H1 (cell line): Measurements from ENCODE around the gene UMOD. TPM values are rescaled to one million over a fixed set of nuclear protein-coding genes. Genes with fewer than 3 reads are reported as not detected.

ENCODE experiments used
- CTCF ChIA-PET: fragments of 300-600 bp; sonication (Branson Sonifier 250); formaldehyde crosslinking; loops from one replicate; lab custom pipeline; 2021; ENCODE audit not compliant: partially characterized antibody; lab: Charles Lee
- POLR2A ChIA-PET: fragments of 300-600 bp; sonication (Branson Sonifier 250); formaldehyde crosslinking; loops from one replicate; lab custom pipeline; 2021; ENCODE audit warnings: inconsistent platforms; ENCODE audit not compliant: partially characterized antibody; lab: Charles Lee
- DNase-seq, 2 experiments: peaks; one replicate each; pipeline versions ENCODE4 v3.0.0 to v3.0.0-alpha.2; 2010 to 2022; ENCODE audit warnings: low spot score in 2 of 2, low read depth in 1 of 2, mixed read lengths in 1 of 2
- FAIRE-seq: peaks from 2 replicates; lab custom pipeline; 2011; peaks lifted over from hg19 to GRCh38; lab: Jason Lieb, UNC
- H2AFZ ChIP-seq: 2 replicates; pipeline ENCODE4 v1.8.1; 2012; ENCODE audit warnings: low read length, inconsistent platforms
- H2AK5ac ChIP-seq: 2 replicates; pipeline ENCODE4 v1.6.1; 2013; ENCODE audit warnings: low read depth, low read length
- H2BK120ac ChIP-seq: replicated peaks from 2 replicates; pipeline ENCODE3; 2013; ENCODE audit warnings: low read depth, low read length, inconsistent platforms
- H2BK12ac ChIP-seq: 2 replicates; pipeline ENCODE4 v1.6.1; 2013; ENCODE audit warnings: low read depth, low read length
- H2BK15ac ChIP-seq: 2 replicates; pipeline ENCODE4 v1.6.1; 2013; ENCODE audit warnings: low read length
- H2BK20ac ChIP-seq: 2 replicates; pipeline ENCODE4 v1.6.1; 2013; ENCODE audit warnings: low read length
- H2BK5ac ChIP-seq: 2 replicates; pipeline ENCODE4 v1.6.1; 2013; ENCODE audit warnings: low read depth, low read length
- H3K14ac ChIP-seq: 2 replicates; pipeline ENCODE4 v1.6.1; 2013; ENCODE audit warnings: inconsistent platforms; ENCODE audit not compliant: insufficient read length
- H3K18ac ChIP-seq: 2 replicates; pipeline ENCODE4 v1.6.1; 2013; ENCODE audit warnings: low read length; ENCODE audit errors: extremely low read depth
- H3K23ac ChIP-seq: 2 replicates; pipeline ENCODE4 v1.6.1; 2013; ENCODE audit warnings: inconsistent platforms; ENCODE audit not compliant: insufficient read length
- H3K23me2 ChIP-seq: 2 replicates; pipeline ENCODE4 v1.6.1; 2013; ENCODE audit warnings: low read depth, low read length
- H3K27ac ChIP-seq: 2 replicates; pipeline ENCODE4 v1.6.1; 2011; ENCODE audit warnings: low read depth, low read length, inconsistent platforms
- H3K27me3 ChIP-seq, 4 experiments: replicated peaks in 1 of 4; 1 replicate in 1 of 4; 2 replicates in 3 of 4; pipeline versions ENCODE4 v1.6.1 to v1.8.1; 2011 to 2013; ENCODE audit warnings: low read length in 3 of 4, mild to moderate bottlenecking in 3 of 4, inconsistent platforms in 2 of 4, mixed read lengths in 2 of 4, moderate library complexity in 1 of 4; ENCODE audit not compliant: control insufficient read depth in 3 of 4, insufficient read depth in 3 of 4; ENCODE audit errors: extremely low read depth in 1 of 4
- H3K36me3 ChIP-seq, 4 experiments: 2 replicates each; pipeline versions ENCODE4 v1.6.1 to v1.8.1; 2011 to 2013; ENCODE audit warnings: mild to moderate bottlenecking in 4 of 4, low read length in 3 of 4, moderate library complexity in 2 of 4, control low read depth in 1 of 4, inconsistent platforms in 1 of 4; ENCODE audit not compliant: insufficient read depth in 4 of 4, control insufficient read depth in 2 of 4
- H3K4ac ChIP-seq: replicated peaks from 2 replicates; pipeline ENCODE3; 2013; ENCODE audit warnings: low read length, low read depth, mixed read lengths, inconsistent platforms; ENCODE audit not compliant: insufficient read length
- H3K4me1 ChIP-seq, 4 experiments: replicated peaks in 1 of 4; 1 replicate in 1 of 4; 2 replicates in 3 of 4; pipeline versions ENCODE4 v1.6.1 to v1.8.1; 2011 to 2013; ENCODE audit warnings: low read length in 3 of 4, inconsistent platforms in 2 of 4, mixed read lengths in 1 of 4; ENCODE audit not compliant: insufficient read depth in 4 of 4, control insufficient read depth in 3 of 4
- H3K4me2 ChIP-seq, 2 experiments: 2 replicates each; pipeline versions ENCODE4 v1.6.1 to v1.8.1; 2011 to 2013; ENCODE audit warnings: low read depth in 2 of 2, low read length in 2 of 2, control low read depth in 1 of 2, inconsistent platforms in 1 of 2, mild to moderate bottlenecking in 1 of 2; ENCODE audit not compliant: insufficient read depth in 1 of 2
- H3K4me3 ChIP-seq, 4 experiments: fragments of 200-600, 300-600 bp in 1 of 4; sonication (generic), shearing (Covaris generic), sonication (Bioruptor Twin) in 1 of 4; 2 replicates each; pipeline versions ENCODE4 v1.5.1 to v1.8.1; 2011 to 2016; ENCODE audit warnings: low read length in 4 of 4, low read depth in 3 of 4, control low read depth in 2 of 4, inconsistent platforms in 2 of 4, mild to moderate bottlenecking in 2 of 4, mixed read lengths in 1 of 4, moderate library complexity in 1 of 4; ENCODE audit not compliant: insufficient read depth in 2 of 4; ENCODE audit errors: extremely low read depth in 1 of 4
- H3K56ac ChIP-seq: replicated peaks from 2 replicates; pipeline ENCODE3; 2013; ENCODE audit warnings: low read depth, mild to moderate bottlenecking, mixed read lengths, low read length, inconsistent platforms; ENCODE audit not compliant: insufficient read length
- H3K79me1 ChIP-seq: 2 replicates; pipeline ENCODE4 v1.6.1; 2013; ENCODE audit warnings: low read depth, low read length, control low read depth
- H3K79me2 ChIP-seq, 2 experiments: 2 replicates each; pipeline versions ENCODE4 v1.6.1 to v1.8.1; 2012 to 2013; ENCODE audit warnings: low read length in 2 of 2, mild to moderate bottlenecking in 2 of 2, inconsistent platforms in 1 of 2; ENCODE audit not compliant: insufficient read depth in 2 of 2, control insufficient read depth in 1 of 2
- H3K9ac ChIP-seq, 4 experiments: replicated peaks in 1 of 4; 1 replicate in 1 of 4; 2 replicates in 3 of 4; pipeline versions ENCODE4 v1.6.1 to v1.8.1; 2011 to 2013; ENCODE audit warnings: low read depth in 3 of 4, low read length in 3 of 4, control low read depth in 2 of 4, mild to moderate bottlenecking in 2 of 4, moderate library complexity in 2 of 4, inconsistent platforms in 1 of 4; ENCODE audit errors: extremely low read depth in 1 of 4
- H3K9me3 ChIP-seq, 2 experiments: 2 replicates each; pipeline versions ENCODE4 v1.6.1 to v1.8.1; 2012 to 2013; ENCODE audit warnings: mild to moderate bottlenecking in 2 of 2, moderate library complexity in 2 of 2, control low read depth in 1 of 2, inconsistent platforms in 1 of 2, low read depth in 1 of 2, low read length in 1 of 2, mixed read lengths in 1 of 2; ENCODE audit not compliant: insufficient read depth in 2 of 2
- H4K20me1 ChIP-seq, 2 experiments: replicated peaks in 1 of 2; 2 replicates each; pipeline versions ENCODE3 to v1.8.1; 2011 to 2013; ENCODE audit warnings: inconsistent platforms in 2 of 2, low read length in 2 of 2, mild to moderate bottlenecking in 1 of 2; ENCODE audit not compliant: insufficient read depth in 2 of 2, control insufficient read depth in 1 of 2
- H4K5ac ChIP-seq: 2 replicates; pipeline ENCODE4 v1.6.1; 2013; ENCODE audit warnings: low read length, low read depth, mixed read lengths, inconsistent platforms; ENCODE audit not compliant: insufficient read length
- H4K8ac ChIP-seq: 2 replicates; pipeline ENCODE4 v1.8.0; 2013; ENCODE audit warnings: mild to moderate bottlenecking, moderate library complexity, low read length, inconsistent platforms; ENCODE audit not compliant: insufficient read depth; ENCODE audit errors: extremely low read depth
- H4K91ac ChIP-seq: replicated peaks from 2 replicates; pipeline ENCODE3; 2013; ENCODE audit warnings: low read length, mixed read lengths, inconsistent platforms; ENCODE audit not compliant: insufficient read length
- ASH2L ChIP-seq: fragments of 200-600, 300-600 bp; sonication (generic); IDR thresholded peaks from one replicate; pipeline ENCODE4 v1.7.1; 2017; ENCODE audit warnings: low read length
- BACH1 ChIP-seq: IDR thresholded peaks from 2 replicates; pipeline ENCODE4 v1.6.1; 2012; ENCODE audit warnings: low read length, improper control_type of control experiment
- CBX5 ChIP-seq: fragments of 300-800, 300-1000 bp; sonication (generic); IDR thresholded peaks from 2 replicates; pipeline ENCODE4 v1.7.1; 2016; ENCODE audit warnings: antibody characterized with exemption, low read length, low read depth
- FOSL1 ChIP-seq: IDR thresholded peaks from 2 replicates; pipeline ENCODE4 v1.6.1; 2011; ENCODE audit warnings: mild to moderate bottlenecking, low read depth, low read length, moderate library complexity; ENCODE audit not compliant: insufficient read depth
- NANOG ChIP-seq: IDR thresholded peaks from 2 replicates; pipeline ENCODE4 v1.6.1; 2011; ENCODE audit warnings: low read length, low read depth, mild to moderate bottlenecking, inconsistent platforms; ENCODE audit not compliant: insufficient read depth, poor library complexity, severe bottlenecking
- RNF2 ChIP-seq: fragments of 200-900, 300-1000 bp; sonication (generic); IDR thresholded peaks from 2 replicates; pipeline ENCODE4 v1.7.1; 2016; ENCODE audit warnings: borderline replicate concordance, low read depth, mild to moderate bottlenecking, antibody characterized with exemption, low read length; ENCODE audit not compliant: poor library complexity, severe bottlenecking; ENCODE audit errors: missing control alignments
- SIX5 ChIP-seq: IDR thresholded peaks from 2 replicates; pipeline ENCODE4 v1.6.1; 2011; ENCODE audit warnings: mild to moderate bottlenecking, low read depth, low read length
- TCF12 ChIP-seq: IDR thresholded peaks from 2 replicates; pipeline ENCODE4 v1.6.1; 2011; ENCODE audit warnings: low read depth, mild to moderate bottlenecking, low read length
- WGBS, 2 experiments: shearing (Covaris generic) in 1 of 2; methylation state at CpG; one replicate each; pipeline versions ENCODE4 v1.1.6 to v1.1.7; 2013 to 2015; ENCODE audit warnings: low lambda C conversion rate in 2 of 2, mixed read lengths in 2 of 2, inconsistent platforms in 1 of 2, low coverage in 1 of 2, missing lambda C conversion rate in 1 of 2; ENCODE audit not compliant: insufficient replicate concordance in 2 of 2, insufficient coverage in 1 of 2, insufficient read length in 1 of 2; ENCODE audit errors: extremely low coverage in 1 of 2, missing lambda C conversion rate in 1 of 2; 5-methylcytosine and 5-hydroxymethylcytosine counted together
- polyA plus RNA-seq, 7 experiments: library from polyadenylated mRNA; depleted of rRNA in 3 of 7; stranded (reverse) in 5 of 7; unstranded in 2 of 7; fragments of >200 nt in 5 of 7; fragments of 200-250 nt in 2 of 7; gene quantifications; 1 replicate in 5 of 7; 2 replicates in 1 of 7; 4 replicates in 1 of 7; pipeline versions ENCODE4 v1.2.1 to v1.2.3, GENCODE V29; 2011 to 2013; ENCODE audit warnings: missing spikeins in 2 of 7, mixed read lengths in 2 of 7
- total RNA-seq: library from RNA; stranded (reverse); fragmentation: NEBNext Ultra II Directional; extraction: Animal tissue kit (Norgen Biotek cat#: 25700); gene quantifications from 2 replicates; pipeline ENCODE4 v1.2.1, GENCODE V29; 2021
- TF ChIP-seq, protein P1 (sequence below): IDR thresholded peaks from 2 replicates; pipeline ENCODE4 v1.6.1; 2012; ENCODE audit warnings: inconsistent platforms
- TF ChIP-seq, protein P2 (sequence below): IDR thresholded peaks from 2 replicates; pipeline ENCODE4 v1.6.1; 2011; ENCODE audit warnings: low read depth, mild to moderate bottlenecking, low read length; ENCODE audit not compliant: insufficient read depth

The UMOD gene
- total and polyA plus RNA-seq, 2 of the 8 experiments (the other 6 are each of a cell fraction or from before 2014, with no cell fraction given), result not detected

DNA sequence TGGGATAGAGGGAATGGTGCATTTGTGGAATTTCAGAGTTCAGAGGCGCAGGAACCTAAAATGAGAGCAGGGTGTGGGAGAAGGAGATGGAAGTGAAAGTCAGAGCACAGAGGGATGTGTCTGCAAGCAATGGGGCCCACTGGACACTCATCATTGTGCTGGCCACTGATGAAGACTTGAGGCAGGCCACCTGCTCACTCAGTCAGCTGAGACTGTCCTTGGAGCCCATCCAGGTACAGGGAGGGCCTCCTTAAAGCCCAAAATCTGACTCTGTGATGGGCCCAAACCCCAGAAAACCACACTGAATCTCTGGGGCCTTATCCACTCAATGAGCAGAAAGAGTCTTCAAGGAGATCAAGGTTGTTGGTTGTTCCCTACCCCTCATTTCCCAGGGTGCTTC lies 30.8 kb downstream of the UMOD start:
- CTCF ChIA-PET, result no interaction called here

More for the DNA sequence above, 30.8 kb downstream of the UMOD start:
- Histone ChIP-seq H3K23ac (no peak overlapping the region), H3K56ac (no peak overlapping the region), H4K91ac (no peak overlapping the region), H3K14ac (no peak overlapping the region), H4K5ac (no peak overlapping the region), H3K79me1 (no peaks in the 10 kb centered on the region), H2BK20ac (no peak overlapping the region), H3K79me2 (no peaks in the 10 kb centered on the region), H2BK15ac (no peak overlapping the region), H3K4me3 (no peak overlapping the region), H3K4ac (no peak overlapping the region), H3K4me1 (no peaks in the 10 kb centered on the region), H3K36me3 (no peaks in the 10 kb centered on the region), H2BK12ac (no peak overlapping the region), H3K27me3 (no peaks in the 10 kb centered on the region; a peak in 1 of 7 replicates), H4K8ac (no peak overlapping the region), H4K20me1 (no peaks in the 10 kb centered on the region), H2AFZ (no peak overlapping the region), H3K27ac (no peak overlapping the region)
- POLR2A ChIA-PET, result no interaction called here
- no peak for DNase-seq
- no peak for FAIRE-seq
- no peak for TF ChIP-seq CBX5
- TF ChIP-seq NANOG, result no peak
- TF ChIP-seq, protein P1, sequence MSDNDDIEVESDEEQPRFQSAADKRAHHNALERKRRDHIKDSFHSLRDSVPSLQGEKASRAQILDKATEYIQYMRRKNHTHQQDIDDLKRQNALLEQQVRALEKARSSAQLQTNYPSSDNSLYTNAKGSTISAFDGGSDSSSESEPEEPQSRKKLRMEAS, result no peak
- no peak for TF ChIP-seq FOSL1
- TF ChIP-seq TCF12, result no peak
- TF ChIP-seq SIX5, result no peak
- no peak for TF ChIP-seq RNF2
- no peak for TF ChIP-seq BACH1
- no peak for TF ChIP-seq ASH2L
- TF ChIP-seq, protein P2, sequence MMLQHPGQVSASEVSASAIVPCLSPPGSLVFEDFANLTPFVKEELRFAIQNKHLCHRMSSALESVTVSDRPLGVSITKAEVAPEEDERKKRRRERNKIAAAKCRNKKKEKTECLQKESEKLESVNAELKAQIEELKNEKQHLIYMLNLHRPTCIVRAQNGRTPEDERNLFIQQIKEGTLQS, result no peak
- TF ChIP-seq, all 59 proteins: peak for 0
- Histone ChIP-seq H3K9ac (no peak overlapping the region), H2AK5ac (no peak overlapping the region), H3K4me2 (no peak overlapping the region), H2BK120ac (no peak overlapping the region), H2BK5ac (no peak overlapping the region), H3K23me2 (no peaks in the 10 kb centered on the region; the same call in 1 of the 2 replicates), H3K18ac (no peak overlapping the region), H3K9me3 (no peaks in the 10 kb centered on the region)
- 93% methylated on average over 1 of the region's 1 CpG; no CpG with 5 or more reads in 1 of the 2 experiments for WGBS, 2 experiments
